ENCODE results near the gene BGLAP. TPM values are rescaled to one million over a fixed set of nuclear protein-coding genes. Genes with fewer than 3 reads are reported as not detected.
"Not testable (repeated sequence)": the region's sequence is repeated elsewhere in the genome, so short reads cannot be mapped to it uniquely, and the experiment has no call there.

The BGLAP gene
- total RNA-seq, 4 donors from 2014 or later: 0.36 to 3.4 (median 0.69) TPM; not detected in 1

GRCh38 chr1:156212130-156212529, 29.9 kb upstream of the BGLAP start:
- intact Hi-C loops (cut with DNase I; ENCODE audit: low total_unique reads): no loop called here
- WGBS, 2 donors: 86 to 87% methylated on average over 9 of the region's 9 CpGs
- TF ChIP-seq CTCF (IDR thresholded peaks at IDR 0.05) (no peak), POLR2A (IDR thresholded peaks at IDR 0.05) (no peak)
- no peak for DNase-seq (ENCODE audit: low spot score in 2 of 2)
- no peak overlapping the region for H3K4me3 ChIP-seq (ENCODE audit: low read depth, poor library complexity, severe bottlenecking)

GRCh38 chr1:156212833-156213643, 28.9 kb upstream of the BGLAP start, which contains the start of gene PMF1:
TSS of gene PMF1 (plus strand) at chr1:156213007. CDS start at chr1:156213016, 9 bp downstream.
- H3K4me3 ChIP-seq (ENCODE audit: low read depth, poor library complexity, severe bottlenecking): peak within 1 kb of the TSS; percentile 41
- peak; percentile 97 to 100 for DNase-seq (ENCODE audit: low spot score in 2 of 2)
- TF ChIP-seq POLR2A (IDR thresholded peaks at IDR 0.05) (no peak), CTCF (IDR thresholded peaks at IDR 0.05) (no peak)
- WGBS, 2 donors: 0 to 1% methylated on average over 55 to 61 of the region's 61 CpGs
- intact Hi-C loops (cut with DNase I; ENCODE audit: low total_unique reads): no loop called here

- DNase-seq (ENCODE audit: low spot score in 2 of 2): no peak
- intact Hi-C loops (cut with DNase I; ENCODE audit: low total_unique reads): no loop called here
- 6 to 8% methylated on average over 11 of the region's 11 CpGs for WGBS, 2 donors
- peak overlapping the region; percentile 41 for H3K4me3 ChIP-seq (ENCODE audit: low read depth, poor library complexity, severe bottlenecking)
- no peak for TF ChIP-seq CTCF (IDR thresholded peaks at IDR 0.05)
- TF ChIP-seq POLR2A (IDR thresholded peaks at IDR 0.05): no peak
Measured at GRCh38 chr1:156213644-156213966, 28.4 kb upstream of the BGLAP start.

GRCh38 chr1:156214024-156214748, 27.8 kb upstream of the BGLAP start:
- intact Hi-C loops (cut with DNase I; ENCODE audit: low total_unique reads): no loop called here
- TF ChIP-seq CTCF (IDR thresholded peaks at IDR 0.05) (no peak), POLR2A (IDR thresholded peaks at IDR 0.05) (no peak)
- no peak overlapping the region for H3K4me3 ChIP-seq (ENCODE audit: low read depth, poor library complexity, severe bottlenecking)
- 69 to 70% methylated on average over 16 of the region's 16 CpGs for WGBS, 2 donors
- DNase-seq (ENCODE audit: low spot score in 2 of 2): no peak

GRCh38 chr1:156216361-156217086, 25.5 kb upstream of the BGLAP start:
- H3K4me3 ChIP-seq (ENCODE audit: low read depth, poor library complexity, severe bottlenecking); intact Hi-C loops (cut with DNase I; ENCODE audit: low total_unique reads); DNase-seq (ENCODE audit: low spot score in 2 of 2): not testable (repeated sequence)
- WGBS, 2 donors: 96 to 98% methylated on average over 55 of the region's 55 CpGs

- no peak for DNase-seq (ENCODE audit: low spot score in 2 of 2)
- H3K4me3 ChIP-seq (ENCODE audit: low read depth, poor library complexity, severe bottlenecking): no peak overlapping the region
- TF ChIP-seq CTCF (IDR thresholded peaks at IDR 0.05): no peak
- no peak for TF ChIP-seq POLR2A (IDR thresholded peaks at IDR 0.05)
- 9 to 22% methylated on average over 2 of the region's 2 CpGs for WGBS, 2 donors
- intact Hi-C loops (cut with DNase I; ENCODE audit: low total_unique reads): no loop called here
Measured at GRCh38 chr1:156217871-156218270, 24.1 kb upstream of the BGLAP start.
